Left lung (tissue), 10 donors: ENCODE measurements around the gene WFS1. TPM values are rescaled to one million over a fixed set of nuclear protein-coding genes. Genes with fewer than 3 reads are reported as not detected.

Experiments used
- ATAC-seq: fragments of 200-7000 bp; cut with Tn5 transposase; one replicate; pipeline ENCODE4 v1.9.1; 2020; ENCODE audit warnings: moderate library complexity
- DNase-seq, 4 donors: peaks; one replicate each; pipeline ENCODE4 v3.0.0-alpha.2; 2013 to 2020
- H3K27ac ChIP-seq, 2 donors: fragments of 200-600 bp; sonication (generic) in 1 of 2; one replicate each; pipeline versions ENCODE4 v1.5.0 to v1.8.0; 2020 to 2021
- H3K27me3 ChIP-seq, 2 donors: fragments of 200-600 bp; sonication (generic) in 1 of 2; one replicate each; pipeline versions ENCODE4 v1.5.0 to v1.8.0; 2020 to 2021
- H3K36me3 ChIP-seq, 2 donors: fragments of 200-600 bp; sonication (generic) in 1 of 2; one replicate each; pipeline versions ENCODE4 v1.5.0 to v1.8.0; 2020 to 2021
- H3K4me1 ChIP-seq, 2 donors: fragments of 200-600 bp; one replicate each; pipeline ENCODE4 v1.8.0; 2021
- H3K4me3 ChIP-seq, 2 donors: fragments of 200-600 bp; sonication (generic) in 1 of 2; one replicate each; pipeline versions ENCODE4 v1.5.0 to v1.8.0; 2020 to 2021; ENCODE audit warnings: mild to moderate bottlenecking in 1 of 2
- H3K9me3 ChIP-seq, 2 donors: fragments of 200-600 bp; sonication (generic) in 1 of 2; one replicate each; pipeline versions ENCODE4 v1.5.0 to v1.8.0; 2020 to 2021
- intact Hi-C, 2 donors: fragments of 100-400 bp; cut with DNase I; formaldehyde crosslinking; loops; one replicate each; pipeline versions ENCODE4 v1.11.2 to v1.14.2; 2022
- polyA plus RNA-seq, 6 donors: library from polyadenylated mRNA; unstranded; fragments of 120-200 nt; gene quantifications; one replicate each; pipeline ENCODE4 v1.2.1, GENCODE V29; 2013; ENCODE audit not compliant: insufficient read length in 6 of 6
- total RNA-seq, 2 donors: library from RNA; stranded (reverse); fragmentation: NEBNext Ultra II Directional; extraction: Animal tissue kit (Norgen Biotek cat#: 25700); gene quantifications; one replicate each; pipeline ENCODE4 v1.2.1, GENCODE V29; 2021
- TF ChIP-seq, protein P1 (sequence below), 2 donors: fragments of 200-600 bp; sonication (generic) in 1 of 2; IDR thresholded peaks; one replicate each; pipeline versions ENCODE4 v1.5.0 to v1.8.0; 2021; ENCODE audit warnings: antibody characterized with exemption in 2 of 2
- donor health status: DM: no; HTN: yes; CAD: no.
- donor health status: DM: no; HTN: no; CAD: no.

The WFS1 gene
- total and polyA plus RNA-seq, 8 donors, result 33.8 to 103 (median 39.9) TPM

DNA sequence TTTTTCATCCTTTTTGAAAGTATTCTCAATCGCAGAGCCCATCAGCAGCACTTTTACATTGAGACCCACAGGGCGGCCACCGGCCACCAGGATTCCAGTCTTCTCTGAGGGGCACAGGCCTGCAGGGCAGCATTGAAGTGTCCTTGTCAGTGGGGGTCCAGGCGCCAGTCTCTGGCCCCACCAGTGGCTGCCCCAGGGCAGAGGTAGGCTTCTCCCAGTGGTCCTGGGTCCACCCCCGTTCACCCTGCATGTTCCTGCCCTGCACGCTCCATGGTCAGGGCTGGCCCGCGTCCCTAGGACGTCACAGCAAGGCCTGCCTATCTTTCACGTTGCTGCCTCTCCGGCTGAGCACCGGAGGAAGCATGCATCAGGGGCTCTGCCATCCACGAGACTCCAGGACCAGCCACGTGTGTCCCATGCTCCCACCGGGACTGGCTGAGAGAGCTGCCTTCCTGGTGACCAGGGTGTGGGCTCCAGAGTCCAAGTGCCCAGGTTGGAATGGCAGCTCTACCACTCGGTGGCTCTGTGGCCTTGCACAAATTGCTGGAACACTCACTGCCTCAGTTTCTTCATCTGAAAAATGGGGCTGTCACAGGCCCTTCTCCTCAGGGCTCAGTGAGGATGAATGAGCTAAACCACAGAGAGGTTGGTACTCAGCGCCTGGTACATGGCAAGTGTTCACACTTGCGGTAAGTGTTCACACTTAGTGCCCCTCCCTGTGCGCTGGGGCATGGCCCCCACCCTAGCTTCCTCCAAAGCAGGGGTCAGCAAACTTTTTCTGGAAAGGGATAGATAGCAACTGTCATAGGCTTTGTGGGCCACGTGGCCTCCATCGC is 38.6 kb upstream of the WFS1 start:
- Histone ChIP-seq H3K27me3 (peaks cover 0 to 12% of the 10 kb centered on the region in 2 donors), H3K4me3 (no peak overlapping the region), H3K36me3 (no peaks in the 10 kb centered on the region), H3K27ac (no peak overlapping the region), H3K4me1 (no peaks in the 10 kb centered on the region), H3K9me3 (no peaks in the 10 kb centered on the region)
- no peak for ATAC-seq
- TF ChIP-seq, protein P1, sequence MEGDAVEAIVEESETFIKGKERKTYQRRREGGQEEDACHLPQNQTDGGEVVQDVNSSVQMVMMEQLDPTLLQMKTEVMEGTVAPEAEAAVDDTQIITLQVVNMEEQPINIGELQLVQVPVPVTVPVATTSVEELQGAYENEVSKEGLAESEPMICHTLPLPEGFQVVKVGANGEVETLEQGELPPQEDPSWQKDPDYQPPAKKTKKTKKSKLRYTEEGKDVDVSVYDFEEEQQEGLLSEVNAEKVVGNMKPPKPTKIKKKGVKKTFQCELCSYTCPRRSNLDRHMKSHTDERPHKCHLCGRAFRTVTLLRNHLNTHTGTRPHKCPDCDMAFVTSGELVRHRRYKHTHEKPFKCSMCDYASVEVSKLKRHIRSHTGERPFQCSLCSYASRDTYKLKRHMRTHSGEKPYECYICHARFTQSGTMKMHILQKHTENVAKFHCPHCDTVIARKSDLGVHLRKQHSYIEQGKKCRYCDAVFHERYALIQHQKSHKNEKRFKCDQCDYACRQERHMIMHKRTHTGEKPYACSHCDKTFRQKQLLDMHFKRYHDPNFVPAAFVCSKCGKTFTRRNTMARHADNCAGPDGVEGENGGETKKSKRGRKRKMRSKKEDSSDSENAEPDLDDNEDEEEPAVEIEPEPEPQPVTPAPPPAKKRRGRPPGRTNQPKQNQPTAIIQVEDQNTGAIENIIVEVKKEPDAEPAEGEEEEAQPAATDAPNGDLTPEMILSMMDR (IDR thresholded peaks at IDR 0.05), result no peak
- no peak for DNase-seq
- intact Hi-C loops, result no loop called here

DNA sequence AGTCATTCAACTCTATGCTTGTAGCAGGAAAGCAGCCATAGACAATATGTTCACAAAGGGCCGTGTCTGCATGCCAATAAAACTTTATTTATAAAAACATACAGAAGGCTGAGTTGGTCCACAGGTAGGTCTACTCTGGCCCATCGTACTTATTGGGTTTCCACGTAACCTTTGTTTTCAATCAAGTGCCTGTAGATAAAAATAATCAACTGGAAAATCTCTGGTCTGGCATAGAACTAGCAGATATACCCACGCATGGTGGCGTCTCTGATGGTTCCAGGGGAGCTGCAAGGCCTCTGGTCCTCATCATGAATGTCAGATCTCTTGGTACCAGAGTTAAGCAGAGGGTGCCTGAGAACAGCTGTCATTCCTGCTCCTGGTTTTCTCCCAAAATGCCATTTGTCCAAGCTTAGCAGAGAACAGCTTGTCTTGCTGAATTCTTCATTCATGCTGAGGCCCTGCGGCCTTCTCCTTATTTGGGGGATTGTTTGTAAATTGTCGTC is 37.9 kb upstream of the WFS1 start:
- no peaks in the 10 kb centered on the region for H3K9me3 ChIP-seq
- intact Hi-C loops, result no loop called here
- no peaks in the 10 kb centered on the region for H3K4me1 ChIP-seq

GRCh38 chr4:6232836-6233785 is 36.5 kb upstream of the WFS1 start:
- no peak overlapping the region for H3K27ac ChIP-seq
- intact Hi-C loops, result no loop called here
- TF ChIP-seq, protein P1 (IDR thresholded peaks at IDR 0.05), result no peak
- no peak for ATAC-seq
- no peaks in the 10 kb centered on the region for H3K4me1 ChIP-seq
- no peak for DNase-seq
- H3K27me3 ChIP-seq, result peaks cover 0 to 4% of the 10 kb centered on the region in 2 donors
- no peaks in the 10 kb centered on the region for H3K36me3 ChIP-seq
- H3K9me3 ChIP-seq, result no peaks in the 10 kb centered on the region
- no peak overlapping the region for H3K4me3 ChIP-seq

More for the DNA sequence above, 37.9 kb upstream of the WFS1 start:
- no peak for ATAC-seq
- H3K27ac ChIP-seq, result no peak overlapping the region
- TF ChIP-seq, protein P1 (IDR thresholded peaks at IDR 0.05), result no peak
- H3K36me3 ChIP-seq, result no peaks in the 10 kb centered on the region
- peaks cover 0 to 9% of the 10 kb centered on the region in 2 donors for H3K27me3 ChIP-seq
- DNase-seq, result no peak
- H3K4me3 ChIP-seq, result no peak overlapping the region

DNA sequence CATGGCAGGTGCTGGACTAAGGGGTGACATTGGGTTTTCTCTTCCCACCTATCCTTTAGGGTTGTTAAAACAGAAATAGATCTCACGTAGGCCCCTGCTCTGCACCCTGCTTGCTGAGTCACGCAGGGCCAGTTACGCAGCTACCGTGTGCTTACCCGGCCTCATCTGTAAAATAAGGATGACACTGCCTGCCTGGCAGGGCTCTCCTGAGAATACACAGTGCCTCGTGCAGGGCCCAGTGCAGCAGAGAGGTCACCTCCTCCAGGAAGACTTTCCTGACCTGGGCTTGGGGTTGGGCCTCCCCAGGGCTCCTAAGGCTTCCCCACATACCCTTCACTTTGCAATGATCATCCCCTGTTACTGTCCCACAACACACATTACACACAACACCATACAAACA is 35.7 kb upstream of the WFS1 start:
- Histone ChIP-seq H3K36me3 (no peaks in the 10 kb centered on the region), H3K4me1 (no peaks in the 10 kb centered on the region), H3K27me3 (peaks cover 0 to 4% of the 10 kb centered on the region in 2 donors), H3K27ac (no peak overlapping the region), H3K4me3 (no peak overlapping the region), H3K9me3 (no peaks in the 10 kb centered on the region)
- intact Hi-C loops, result no loop called here
- DNase-seq, result no peak
- ATAC-seq, result no peak
- TF ChIP-seq, protein P1 (IDR thresholded peaks at IDR 0.05), result no peak

DNA sequence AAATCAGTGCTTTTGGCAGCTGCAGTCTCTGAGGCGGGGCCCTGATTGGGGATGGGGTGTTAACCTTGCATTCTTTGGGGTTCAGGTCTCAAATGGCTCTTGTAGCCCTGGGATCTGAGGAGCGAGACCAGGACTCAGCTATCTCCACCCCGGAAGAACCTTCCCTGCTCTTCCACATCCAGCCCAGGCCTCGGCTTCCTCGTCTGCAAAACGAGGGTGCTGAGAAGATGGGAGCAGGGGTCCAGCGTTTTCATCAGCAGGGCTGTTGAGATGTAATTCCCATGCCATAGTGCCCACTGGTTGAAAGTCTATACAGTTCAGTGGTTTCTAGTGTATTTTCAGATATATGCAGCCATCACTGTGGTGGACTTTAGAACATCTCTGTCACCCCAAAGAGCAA is 34.6 kb upstream of the WFS1 start:
- Histone ChIP-seq H3K9me3 (no peaks in the 10 kb centered on the region), H3K27me3 (peaks cover 0 to 13% of the 10 kb centered on the region in 2 donors), H3K4me1 (no peaks in the 10 kb centered on the region), H3K27ac (no peak overlapping the region), H3K4me3 (no peak overlapping the region), H3K36me3 (no peaks in the 10 kb centered on the region)
- TF ChIP-seq, protein P1 (IDR thresholded peaks at IDR 0.05), result no peak
- intact Hi-C loops, result no loop called here
- DNase-seq (no peak), ATAC-seq (no peak)
